GM18520 (cell line): ENCODE measurements around the gene AKAIN1.

Experiments used
- ATAC-seq: cut with Tn5 transposase; IDR thresholded peaks from one replicate; pipeline ENCODE4 v1.9.1; 2021; ENCODE audit not compliant: unreplicated experiment

Gene AKAIN1

GRCh38 chr18:5162111-5162510 lies 34.9 kb downstream of the AKAIN1 start:
- no peak for ATAC-seq

- no peak for ATAC-seq
Measured at GRCh38 chr18:5159080-5159479, 38.0 kb downstream of the AKAIN1 start.

- ATAC-seq: no peak
Measured at GRCh38 chr18:5158587-5158986, 38.5 kb downstream of the AKAIN1 start.

- no peak for ATAC-seq
Measured at GRCh38 chr18:5158172-5158571, 38.9 kb downstream of the AKAIN1 start.

- ATAC-seq: no peak
Measured at GRCh38 chr18:5155907-5156287, 41.2 kb downstream of the AKAIN1 start.

- ATAC-seq: no peak
Measured at GRCh38 chr18:5155218-5155906, 41.7 kb downstream of the AKAIN1 start.

GRCh38 chr18:5152343-5153020 lies 44.6 kb downstream of the AKAIN1 start:
- no peak for ATAC-seq

- no peak for ATAC-seq
Measured at GRCh38 chr18:5150894-5151293, 46.2 kb downstream of the AKAIN1 start.

DNA sequence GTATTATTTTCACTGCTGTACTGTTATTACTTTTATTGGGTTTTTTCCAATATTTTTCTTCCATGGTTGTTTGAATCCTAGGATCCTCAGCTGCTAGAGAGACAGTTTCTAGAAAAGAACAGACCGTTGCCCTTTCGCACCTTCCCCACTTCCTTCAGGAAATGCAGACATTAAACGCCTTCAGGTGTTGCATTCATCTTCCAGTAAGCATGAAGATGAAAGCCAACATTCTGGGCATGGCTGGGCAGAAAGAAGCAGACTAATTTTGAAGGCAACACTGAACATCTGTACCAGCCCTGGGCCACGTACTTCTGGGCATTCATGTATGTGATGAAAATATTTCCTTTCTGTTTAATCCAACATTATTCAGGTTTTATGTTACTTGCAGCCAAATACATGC lies 51.0 kb downstream of the AKAIN1 start:
- no peak for ATAC-seq

DNA sequence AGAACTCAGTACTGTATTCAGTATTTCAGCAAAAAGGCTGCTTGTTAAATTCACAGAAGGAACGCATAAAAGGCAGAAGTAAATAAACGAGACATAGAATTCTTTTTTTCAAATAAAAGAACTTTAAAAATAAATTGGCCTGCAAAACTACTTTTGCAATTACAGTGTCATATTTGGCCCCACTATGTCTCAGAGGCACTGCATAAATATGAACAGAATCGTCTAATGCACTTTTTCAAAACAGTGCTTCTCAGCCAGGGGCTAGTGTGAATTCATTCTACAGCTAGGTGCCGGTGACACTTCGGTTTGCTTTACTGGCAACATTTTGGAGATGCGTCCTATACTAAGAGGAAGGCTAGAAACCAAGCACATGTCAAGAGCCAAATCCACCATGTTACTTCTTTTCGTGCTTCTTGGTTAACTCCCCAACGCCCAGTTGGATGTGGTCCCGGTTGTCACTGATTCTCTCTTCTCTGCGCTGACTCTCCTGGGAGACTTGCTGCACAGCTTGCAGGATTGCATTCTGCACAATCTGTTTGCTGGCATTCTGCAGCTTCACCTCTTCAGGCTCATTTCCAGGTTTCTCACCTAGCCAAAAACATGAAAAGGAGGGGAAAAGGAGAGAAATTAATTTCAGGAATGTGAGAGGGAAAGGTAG lies 51.8 kb downstream of the AKAIN1 start:
- no peak for ATAC-seq

DNA sequence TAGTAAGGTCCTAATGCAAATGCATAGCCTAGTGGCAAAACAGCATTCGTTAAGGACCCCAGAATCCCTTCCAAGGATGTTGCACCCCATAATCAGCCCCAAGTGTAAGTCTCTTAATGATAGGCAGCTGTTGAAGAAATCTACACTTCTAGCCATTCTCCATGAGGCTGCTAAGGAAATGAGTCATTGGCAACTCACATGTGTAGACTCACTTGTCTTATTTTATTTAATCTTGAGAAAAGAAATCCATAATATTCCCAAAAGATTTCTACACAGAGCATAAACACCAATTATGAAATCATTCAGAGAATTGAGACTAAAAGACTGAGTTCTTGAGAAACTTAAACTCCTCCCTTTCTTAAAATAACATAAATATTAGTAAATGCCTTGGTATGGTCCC lies 52.4 kb downstream of the AKAIN1 start:
- ATAC-seq: no peak

DNA sequence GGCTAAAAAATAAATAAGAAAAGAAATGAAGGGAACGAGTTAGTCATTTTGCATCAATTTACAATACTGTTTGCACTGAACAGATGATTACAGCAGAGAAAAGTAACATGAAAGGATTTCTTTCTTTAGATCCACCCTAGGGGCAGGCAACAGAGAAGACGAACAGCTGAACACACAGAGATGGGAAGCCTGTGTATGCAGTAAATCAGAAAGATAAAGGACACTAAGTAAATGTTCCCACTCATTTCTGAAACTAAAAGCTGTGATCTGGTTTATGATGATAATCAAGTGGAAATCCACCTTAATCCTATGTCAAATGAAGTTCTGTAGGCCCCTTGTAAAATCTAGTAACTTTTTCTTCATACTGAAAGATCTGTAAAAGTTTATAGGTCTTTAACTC lies 54.2 kb downstream of the AKAIN1 start:
- no peak for ATAC-seq

GRCh38 chr18:5142131-5142530 lies 54.9 kb downstream of the AKAIN1 start:
- no peak for ATAC-seq

GRCh38 chr18:5137261-5137660 lies 59.8 kb downstream of the AKAIN1 start:
- ATAC-seq: no peak

- no peak for ATAC-seq
Measured at GRCh38 chr18:5132987-5133386, 64.1 kb downstream of the AKAIN1 start.

DNA sequence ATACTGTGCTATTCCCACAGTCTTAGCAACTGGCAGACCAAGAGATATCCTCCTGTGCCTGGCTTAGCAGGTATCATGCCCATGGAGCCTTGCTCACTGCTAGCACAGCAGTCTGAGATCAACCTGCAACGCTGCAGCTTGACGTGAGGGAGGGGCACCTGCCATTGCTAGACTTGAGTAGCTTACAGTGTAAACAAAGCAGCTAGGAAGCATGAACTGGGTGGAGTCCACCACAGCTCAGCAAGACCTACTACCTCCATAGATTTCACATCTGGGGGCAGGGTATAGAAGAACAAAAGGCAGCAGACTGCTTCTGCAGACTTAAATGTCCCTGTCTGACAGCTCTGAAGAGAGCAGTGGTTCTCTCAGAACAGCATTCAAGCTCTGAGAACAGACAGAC lies 74.8 kb downstream of the AKAIN1 start:
- ATAC-seq: no peak

DNA sequence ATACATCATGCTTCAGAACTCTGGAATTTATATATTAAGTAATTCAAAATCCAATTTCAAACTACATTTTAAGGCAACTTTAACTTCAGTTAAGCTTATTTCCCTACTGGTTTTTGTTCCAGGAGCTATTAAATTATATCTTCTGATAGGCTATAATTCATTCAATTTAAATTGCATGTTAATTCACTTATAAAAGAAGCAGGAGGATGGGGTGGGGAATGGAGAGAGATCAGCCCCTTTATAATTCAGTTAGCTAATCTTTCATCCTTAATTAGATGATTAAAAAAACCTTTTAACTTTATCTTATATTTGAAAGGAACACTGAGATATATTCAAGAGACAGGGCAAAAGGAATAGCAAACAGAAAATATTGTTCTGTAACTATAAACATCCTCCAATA lies 86.8 kb downstream of the AKAIN1 start:
- no peak for ATAC-seq

DNA sequence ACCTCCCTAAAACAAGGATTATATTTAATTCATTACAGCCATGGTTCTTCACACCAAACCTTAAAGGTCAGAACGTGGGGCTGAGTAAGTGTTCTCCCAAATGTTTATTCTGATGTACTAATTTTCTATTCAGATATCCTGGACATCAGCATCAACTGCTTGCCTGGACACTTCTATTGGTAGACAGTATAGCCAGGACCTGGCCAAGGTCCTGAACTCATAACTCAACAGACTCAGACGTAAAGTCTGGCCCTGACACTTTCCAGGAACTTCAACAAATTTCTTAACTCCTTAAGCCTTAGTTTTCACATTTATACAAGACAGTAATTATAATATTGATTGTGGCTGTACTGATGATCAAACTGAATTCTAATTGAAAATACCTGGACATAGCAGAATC lies 89.1 kb downstream of the AKAIN1 start:
- no peak for ATAC-seq

DNA sequence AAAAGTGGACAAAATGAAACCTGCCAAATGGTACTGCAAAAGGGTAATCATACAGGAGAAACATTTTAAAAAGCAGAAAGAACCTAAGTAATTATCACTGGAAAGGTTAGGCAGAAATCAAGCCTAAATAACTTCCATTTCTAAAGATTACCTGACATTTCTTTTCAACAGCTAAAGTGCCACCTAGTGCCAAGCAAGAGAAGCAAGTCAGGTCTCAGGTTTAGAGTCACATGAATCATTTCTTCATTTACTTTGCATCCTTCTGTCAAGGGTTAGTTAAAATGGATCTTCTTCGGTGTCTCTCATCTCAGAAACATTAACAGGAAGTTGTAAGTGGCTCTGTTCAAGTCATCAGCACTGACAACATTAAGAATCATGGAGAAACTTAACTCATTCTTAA lies 90.3 kb downstream of the AKAIN1 start:
- no peak for ATAC-seq

DNA sequence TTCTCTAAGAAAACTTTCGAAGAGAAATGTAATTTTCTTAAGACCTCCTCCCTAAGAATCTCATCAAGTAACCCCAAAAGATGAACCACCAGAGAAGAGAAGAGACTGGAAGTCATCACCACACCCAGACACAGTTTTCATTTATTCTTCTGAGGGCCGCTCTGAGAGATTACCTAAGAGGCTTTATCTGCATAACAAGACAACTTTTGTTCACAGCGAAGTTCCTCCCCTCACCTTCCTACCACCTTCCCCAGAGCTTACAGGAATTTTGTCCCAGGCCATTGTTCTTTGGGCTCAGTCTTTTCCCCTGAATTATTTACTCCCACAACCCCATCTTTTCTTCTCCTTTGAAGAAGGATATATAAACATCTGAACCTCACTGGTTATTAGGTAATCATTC lies 92.8 kb downstream of the AKAIN1 start:
- ATAC-seq: no peak

DNA sequence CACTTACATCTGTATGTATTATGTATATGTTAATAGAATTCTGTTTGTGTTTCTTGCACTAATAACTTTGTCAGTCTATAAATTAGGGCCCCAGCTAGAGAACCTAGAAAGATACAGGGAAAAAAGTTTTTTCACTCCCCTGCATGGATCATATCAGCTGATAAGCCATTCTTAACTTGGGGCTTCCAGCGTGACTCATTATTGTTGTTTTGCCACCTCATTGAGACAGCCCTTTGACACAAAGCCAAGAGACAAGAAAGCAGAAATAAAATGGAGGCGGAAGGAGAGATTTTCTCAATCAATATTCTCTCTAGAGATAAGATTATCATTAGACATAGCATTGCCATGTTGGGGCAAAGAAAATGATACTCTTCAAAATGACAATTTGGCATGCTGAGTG lies 93.4 kb downstream of the AKAIN1 start:
- no peak for ATAC-seq

DNA sequence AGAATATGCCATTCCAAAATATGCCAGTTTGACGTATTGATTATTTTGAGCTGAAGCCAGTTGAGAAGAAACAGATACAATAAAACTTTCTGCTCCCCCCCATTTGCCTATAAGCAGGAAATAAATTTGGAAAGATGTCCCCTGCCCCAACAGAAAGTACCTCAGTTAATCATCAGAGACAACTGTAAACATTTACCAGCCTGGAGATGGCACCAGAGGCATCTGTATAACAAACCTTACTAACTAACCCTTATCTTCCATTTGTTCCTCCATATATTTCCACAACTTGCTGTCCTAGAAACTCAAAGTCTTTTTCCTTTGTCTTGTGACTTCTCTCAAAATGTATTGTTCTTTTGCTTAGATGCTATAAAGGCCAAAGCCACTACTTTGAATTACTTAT lies 93.8 kb downstream of the AKAIN1 start:
- ATAC-seq: no peak
